ENCODE data around the gene MITF. TPM values are rescaled to one million over a fixed set of nuclear protein-coding genes. Genes with fewer than 3 reads are reported as not detected.

The MITF gene
- total RNA-seq, 1 donor from 2014 or later: 5.7 TPM

- H3K9me3 Mint-ChIP-seq (ENCODE audit: low read depth): no peaks in the 10 kb centered on the region
- H3K36me3 Mint-ChIP-seq (ENCODE audit: low read depth): peaks cover 1% of the 10 kb centered on the region
Measured at GRCh38 chr3:69932501-69932900, 193.2 kb downstream of the MITF start.

DNA sequence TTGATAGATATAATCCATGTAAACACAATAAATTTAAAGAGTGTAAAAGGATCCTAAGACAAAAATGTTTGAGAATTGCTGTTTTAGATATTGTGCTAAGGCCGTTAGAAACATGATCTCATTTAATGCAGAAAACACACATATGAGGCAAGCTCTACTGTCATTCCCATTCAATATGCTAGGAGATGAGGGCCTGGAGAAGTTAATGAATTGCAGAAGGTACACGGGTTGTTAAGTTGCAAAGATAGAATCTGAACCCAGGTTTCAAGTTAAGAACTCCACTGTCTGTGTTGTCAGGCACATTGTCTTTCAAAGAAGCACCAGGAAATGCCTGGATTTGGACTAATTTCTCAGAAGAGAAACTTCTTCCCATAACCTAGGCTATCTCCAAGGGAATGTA lies 195.1 kb downstream of the MITF start:
- Mint-ChIP-seq H3K27me3 (ENCODE audit: low read depth) (no peaks in the 10 kb centered on the region), H3K9me3 (ENCODE audit: low read depth) (no peaks in the 10 kb centered on the region), H3K36me3 (ENCODE audit: low read depth) (peaks cover 1% of the 10 kb centered on the region)

More at GRCh38 chr3:69932501-69932900, 193.2 kb downstream of the MITF start:
- DNase-seq (ENCODE audit: low spot score): no peak
- H3K4me3 Mint-ChIP-seq (ENCODE audit: unreplicated experiment): no peak overlapping the region
- no peaks in the 10 kb centered on the region for H3K27me3 Mint-ChIP-seq (ENCODE audit: low read depth)
- H3K4me1 Mint-ChIP-seq (ENCODE audit: low read depth): peaks cover 4% of the 10 kb centered on the region
- TF ChIP-seq, protein P1, sequence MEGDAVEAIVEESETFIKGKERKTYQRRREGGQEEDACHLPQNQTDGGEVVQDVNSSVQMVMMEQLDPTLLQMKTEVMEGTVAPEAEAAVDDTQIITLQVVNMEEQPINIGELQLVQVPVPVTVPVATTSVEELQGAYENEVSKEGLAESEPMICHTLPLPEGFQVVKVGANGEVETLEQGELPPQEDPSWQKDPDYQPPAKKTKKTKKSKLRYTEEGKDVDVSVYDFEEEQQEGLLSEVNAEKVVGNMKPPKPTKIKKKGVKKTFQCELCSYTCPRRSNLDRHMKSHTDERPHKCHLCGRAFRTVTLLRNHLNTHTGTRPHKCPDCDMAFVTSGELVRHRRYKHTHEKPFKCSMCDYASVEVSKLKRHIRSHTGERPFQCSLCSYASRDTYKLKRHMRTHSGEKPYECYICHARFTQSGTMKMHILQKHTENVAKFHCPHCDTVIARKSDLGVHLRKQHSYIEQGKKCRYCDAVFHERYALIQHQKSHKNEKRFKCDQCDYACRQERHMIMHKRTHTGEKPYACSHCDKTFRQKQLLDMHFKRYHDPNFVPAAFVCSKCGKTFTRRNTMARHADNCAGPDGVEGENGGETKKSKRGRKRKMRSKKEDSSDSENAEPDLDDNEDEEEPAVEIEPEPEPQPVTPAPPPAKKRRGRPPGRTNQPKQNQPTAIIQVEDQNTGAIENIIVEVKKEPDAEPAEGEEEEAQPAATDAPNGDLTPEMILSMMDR (IDR thresholded peaks at IDR 0.05): no peak
- no peak overlapping the region for H3K27ac Mint-ChIP-seq (ENCODE audit: unreplicated experiment)

DNA sequence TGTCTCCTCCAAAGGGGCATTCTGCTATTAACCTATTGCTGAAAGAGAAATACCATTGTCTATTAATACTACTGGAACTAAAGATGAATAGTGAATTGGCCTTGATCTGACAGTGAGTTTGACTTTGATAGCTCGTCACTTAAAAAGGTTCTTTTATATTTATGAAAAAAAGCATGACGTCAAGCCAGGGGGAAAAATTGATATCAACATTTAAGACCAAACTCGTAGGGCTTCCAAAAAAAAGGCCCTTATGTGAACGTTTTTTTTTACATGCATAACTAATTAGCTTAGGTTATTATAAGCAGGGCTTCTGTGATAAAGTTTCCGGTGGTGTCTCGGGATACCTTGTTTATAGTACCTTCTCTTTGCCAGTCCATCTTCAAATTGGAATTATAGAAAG lies 197.0 kb downstream of the MITF start:
- no peak for DNase-seq (ENCODE audit: low spot score)
- Mint-ChIP-seq H3K27me3 (ENCODE audit: low read depth) (no peaks in the 10 kb centered on the region), H3K36me3 (ENCODE audit: low read depth) (no peaks in the 10 kb centered on the region), H3K4me3 (ENCODE audit: unreplicated experiment) (no peak overlapping the region), H3K4me1 (ENCODE audit: low read depth) (peaks cover 4% of the 10 kb centered on the region), H3K9me3 (ENCODE audit: low read depth) (no peaks in the 10 kb centered on the region), H3K27ac (ENCODE audit: unreplicated experiment) (no peak overlapping the region)
- TF ChIP-seq, protein P1 (IDR thresholded peaks at IDR 0.05): no peak

More for the DNA sequence above, 195.1 kb downstream of the MITF start:
- TF ChIP-seq, protein P1 (IDR thresholded peaks at IDR 0.05): no peak
- Mint-ChIP-seq H3K4me1 (ENCODE audit: low read depth) (peaks cover 4% of the 10 kb centered on the region), H3K27ac (ENCODE audit: unreplicated experiment) (no peak overlapping the region), H3K4me3 (ENCODE audit: unreplicated experiment) (no peak overlapping the region)
- no peak for DNase-seq (ENCODE audit: low spot score)

DNA sequence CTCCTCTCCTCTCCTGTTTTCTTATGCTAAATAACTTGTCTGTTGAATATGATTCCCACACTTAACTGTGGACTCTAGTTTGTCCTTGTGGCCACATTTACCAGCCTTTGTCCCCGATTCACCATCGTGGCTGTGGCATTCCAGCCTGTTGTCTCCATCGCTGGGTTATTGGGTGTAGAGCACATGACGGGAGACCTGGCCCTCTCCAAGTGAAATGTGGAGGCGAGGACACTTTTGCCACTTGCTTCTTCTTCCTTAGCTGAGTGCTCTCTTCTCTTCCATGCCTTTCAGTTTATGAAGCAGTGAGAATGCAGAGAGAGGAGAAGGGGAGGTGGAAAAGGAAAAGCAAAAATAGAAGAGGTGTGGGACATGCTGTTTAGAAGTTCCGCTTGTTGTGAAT lies 198.8 kb downstream of the MITF start:
- H3K36me3 Mint-ChIP-seq (ENCODE audit: low read depth): no peaks in the 10 kb centered on the region
- H3K9me3 Mint-ChIP-seq (ENCODE audit: low read depth): no peaks in the 10 kb centered on the region
- DNase-seq (ENCODE audit: low spot score): no peak
- no peaks in the 10 kb centered on the region for H3K27me3 Mint-ChIP-seq (ENCODE audit: low read depth)
- H3K4me1 Mint-ChIP-seq (ENCODE audit: low read depth): no peaks in the 10 kb centered on the region
- no peak overlapping the region for H3K4me3 Mint-ChIP-seq (ENCODE audit: unreplicated experiment)
- TF ChIP-seq, protein P1 (IDR thresholded peaks at IDR 0.05): no peak
- H3K27ac Mint-ChIP-seq (ENCODE audit: unreplicated experiment): no peak overlapping the region

GRCh38 chr3:69938931-69939330 lies 199.7 kb downstream of the MITF start:
- Mint-ChIP-seq H3K36me3 (ENCODE audit: low read depth) (no peaks in the 10 kb centered on the region), H3K27ac (ENCODE audit: unreplicated experiment) (no peak overlapping the region), H3K9me3 (ENCODE audit: low read depth) (no peaks in the 10 kb centered on the region), H3K27me3 (ENCODE audit: low read depth) (no peaks in the 10 kb centered on the region), H3K4me3 (ENCODE audit: unreplicated experiment) (no peak overlapping the region), H3K4me1 (ENCODE audit: low read depth) (no peaks in the 10 kb centered on the region)
- DNase-seq (ENCODE audit: low spot score): no peak
- TF ChIP-seq, protein P1 (IDR thresholded peaks at IDR 0.05): no peak
